GM12878 (cell line): Measurements from ENCODE around the gene MZT2A. TPM values are rescaled to one million over a fixed set of nuclear protein-coding genes. Genes with fewer than 3 reads are reported as not detected.
A peak's percentile ranks its signal among the peaks of the same experiment; 100 is the strongest.
"Not testable (repeated sequence)": the region's sequence is repeated elsewhere in the genome, so short reads cannot be mapped to it uniquely, and the experiment has no call there.

Source experiments
- ATAC-seq: fragments of 200-7000 bp; cut with Tn5 transposase; 3 replicates; pipeline ENCODE4 v1.9.1; 2020; ENCODE audit warnings: mild to moderate bottlenecking, moderate library complexity
- BruUV-seq: library from RNA; stranded (reverse); fragments of 400-500 nt; replicated peaks from 2 replicates; lab custom pipeline; 2021; lab: Mats Ljungman, UMichigan
- CTCF ChIA-PET: fragments of 300-600 bp; sonication (Branson Sonifier 250); formaldehyde crosslinking; extraction: SDS; loops from one replicate; lab custom pipeline; 2021; ENCODE audit warnings: inconsistent platforms; lab: Yijun Ruan, JAX
- POLR2A ChIA-PET: fragments of 350-600 bp; formaldehyde crosslinking; extraction: SDS; loops from one replicate; lab custom pipeline; 2021; ENCODE audit warnings: inconsistent platforms; lab: Charles Lee
- RAD21 ChIA-PET: fragments of 300-600 bp; sonication (Branson Sonifier 250); formaldehyde crosslinking; loops from one replicate; lab custom pipeline; 2023; ENCODE audit warnings: antibody characterized with exemption; ENCODE audit not compliant: unreplicated experiment; lab: Charles Lee
- SMC1A ChIA-PET: fragments of 300-600 bp; sonication (Branson Sonifier 250); formaldehyde crosslinking; loops from one replicate; lab custom pipeline; 2023; ENCODE audit not compliant: unreplicated experiment, uncharacterized antibody; lab: Charles Lee
- DNase-seq: peaks from one replicate; pipeline ENCODE4 v3.0.0-alpha.2; 2011; ENCODE audit warnings: low read depth, low spot score
- FAIRE-seq: peaks from 3 replicates; lab custom pipeline; 2011; peaks lifted over from hg19 to GRCh38; lab: Jason Lieb, UNC
- H2AFZ ChIP-seq: 2 replicates; pipeline ENCODE4 v1.6.0; 2011; ENCODE audit warnings: low read depth, low read length, control low read depth; ENCODE audit not compliant: control insufficient read depth
- H3K27ac ChIP-seq: 2 replicates; pipeline ENCODE4 v1.5.1; 2011; ENCODE audit warnings: control low read depth; ENCODE audit not compliant: control insufficient read depth, insufficient read depth
- H3K27me3 ChIP-seq, 2 experiments: replicated peaks in 1 of 2; 2 replicates each; pipeline versions ENCODE4 v1.6.0 to v1.6.1; 2011; ENCODE audit warnings: low read length in 1 of 2; ENCODE audit not compliant: control insufficient read depth in 2 of 2, insufficient read depth in 2 of 2
- H3K36me3 ChIP-seq, 2 experiments: 2 replicates each; pipeline ENCODE4 v1.5.1; 2011; ENCODE audit warnings: low read length in 1 of 2; ENCODE audit not compliant: control insufficient read depth in 2 of 2, insufficient read depth in 2 of 2
- H3K4me1 ChIP-seq: 2 replicates; pipeline ENCODE4 v1.6.1; 2011; ENCODE audit warnings: mild to moderate bottlenecking, low read length, moderate library complexity, mixed read lengths; ENCODE audit not compliant: control insufficient read depth, insufficient read depth
- H3K4me2 ChIP-seq: 2 replicates; pipeline ENCODE4 v1.6.0; 2011; ENCODE audit warnings: control low read depth; ENCODE audit not compliant: control insufficient read depth, insufficient read depth
- H3K4me3 ChIP-seq: fragments of 200-600 bp; sonication (generic); 2 replicates; pipeline ENCODE4 v1.5.1; 2016
- H3K79me2 ChIP-seq: 2 replicates; pipeline ENCODE4 v1.6.0; 2011; ENCODE audit warnings: low read length; ENCODE audit not compliant: control insufficient read depth, insufficient read depth
- H3K9ac ChIP-seq: 2 replicates; pipeline ENCODE4 v1.8.0; 2011; ENCODE audit warnings: low read length, control low read depth, mixed read lengths; ENCODE audit not compliant: control insufficient read depth, insufficient read depth
- H3K9me3 ChIP-seq: replicated peaks from 3 replicates; pipeline ENCODE4 v1.5.1; 2011; ENCODE audit warnings: mild to moderate bottlenecking, low read length; ENCODE audit not compliant: control insufficient read depth, insufficient read depth
- H4K20me1 ChIP-seq: 2 replicates; pipeline ENCODE4 v1.6.0; 2011; ENCODE audit not compliant: control insufficient read depth, insufficient read depth
- ATF2 ChIP-seq: IDR thresholded peaks from 2 replicates; pipeline ENCODE4 v1.6.1; 2012; ENCODE audit warnings: low read length, inconsistent platforms
- CBFB ChIP-seq: IDR thresholded peaks from 2 replicates; pipeline ENCODE4 v1.6.1; 2016; ENCODE audit warnings: antibody characterized with exemption, low read depth
- CREB1 ChIP-seq: IDR thresholded peaks from 2 replicates; pipeline ENCODE4 v1.6.1; 2012; ENCODE audit warnings: low read depth, mild to moderate bottlenecking, inconsistent platforms
- CREM ChIP-seq: IDR thresholded peaks from 2 replicates; pipeline ENCODE4 v1.6.1; 2014; ENCODE audit warnings: antibody characterized with exemption, low read depth
- EED ChIP-seq: sonication (generic); IDR thresholded peaks from 2 replicates; pipeline ENCODE4 v1.6.1; 2016; ENCODE audit warnings: antibody characterized with exemption, low read depth
- IKZF2 ChIP-seq, 2 experiments: fragments of 450-650 bp; IDR thresholded peaks; 2 replicates each; pipeline ENCODE4 v1.6.1; 2017; ENCODE audit warnings: mild to moderate bottlenecking in 2 of 2, moderate library complexity in 2 of 2
- MEF2B ChIP-seq: fragments of 450-650 bp; IDR thresholded peaks from 2 replicates; pipeline ENCODE4 v1.6.1; 2018; ENCODE audit warnings: mild to moderate bottlenecking, moderate library complexity; ENCODE audit not compliant: partially characterized antibody, poor library complexity, severe bottlenecking
- MLLT1 ChIP-seq: fragments of 450-650 bp; IDR thresholded peaks from 2 replicates; pipeline ENCODE4 v1.6.1; 2016; ENCODE audit warnings: mild to moderate bottlenecking
- RELB ChIP-seq: fragments of 450-650 bp; IDR thresholded peaks from 2 replicates; pipeline ENCODE4 v1.6.1; 2017; ENCODE audit warnings: low read depth, mild to moderate bottlenecking, moderate library complexity
- RUNX3 ChIP-seq: IDR thresholded peaks from 2 replicates; pipeline ENCODE4 v1.6.1; 2012; ENCODE audit warnings: low read length, inconsistent platforms
- SPI1 ChIP-seq: IDR thresholded peaks from 2 replicates; pipeline ENCODE4 v1.6.1; 2011; ENCODE audit warnings: low read depth, mild to moderate bottlenecking, low read length, moderate library complexity, borderline replicate concordance; ENCODE audit not compliant: insufficient read depth
- ZNF384 ChIP-seq: IDR thresholded peaks from 2 replicates; pipeline ENCODE4 v1.6.1; 2012; ENCODE audit warnings: low read depth, mild to moderate bottlenecking, low read length, improper control_type of control experiment, borderline replicate concordance
- WGBS: methylation state at CpG from one replicate; pipeline ENCODE4 v1.1.6; 2016; ENCODE audit warnings: low lambda C conversion rate; ENCODE audit not compliant: insufficient replicate concordance, insufficient coverage; ENCODE audit errors: missing lambda C conversion rate; 5-methylcytosine and 5-hydroxymethylcytosine counted together
- in situ Hi-C: fragments of 300-500 bp; cut with MboI; formaldehyde crosslinking; loops from 9 replicates; pipeline ENCODE4 v1.14.3; 2018; ENCODE audit warnings: mixed read lengths
- intact Hi-C: fragments of 100-400 bp; cut with micrococcal nuclease; formaldehyde crosslinking; loops from one replicate; pipeline ENCODE4 v1.14.2; 2022; ENCODE audit not compliant: unreplicated experiment
- polyA plus RNA-seq, 11 experiments: library from polyadenylated mRNA; depleted of rRNA in 4 of 11; unstranded in 6 of 11; stranded (reverse) in 5 of 11; fragments of >200 nt; fragmentation: Nextera tagmentation in 4 of 11; fragmentation: Illumina TruSeq in 1 of 11; extraction: Ambion mirVana in 4 of 11; extraction: Trizol in 1 of 11; gene quantifications; 1 replicate in 1 of 11; 2 replicates in 10 of 11; pipeline versions ENCODE4 v1.2.1 to v1.2.3, GENCODE V29; 2011 to 2016; ENCODE audit warnings: inconsistent platforms in 2 of 11, missing spikeins in 2 of 11, low read depth in 1 of 11
- total RNA-seq, 4 experiments: library from RNA; depleted of rRNA in 3 of 4; stranded (reverse); fragments of >200 nt in 3 of 4; fragmentation: Illumina TruSeq in 1 of 4; extraction: Trizol in 1 of 4; gene quantifications; 2 replicates each; pipeline versions ENCODE4 v1.2.1 to v1.2.3, GENCODE V29; 2013 to 2021

Gene MZT2A
- total and polyA plus RNA-seq, 10 of the 15 experiments (the other 5 are each of a cell fraction or from before 2014, with no cell fraction given) = 6.3 to 325 (median 151) TPM

GRCh38 chr2:131514408-131515166, 22.4 kb upstream of the MZT2A start:
- DNase-seq = peak; percentile 19
- H3K9me3 ChIP-seq, H4K20me1 ChIP-seq, intact Hi-C loops, in situ Hi-C loops, RAD21 ChIA-PET, BruUV-seq, H3K79me2 ChIP-seq, H2AFZ ChIP-seq, H3K4me2 ChIP-seq, H3K4me3 ChIP-seq, H3K9ac ChIP-seq: not testable (repeated sequence)
- ChIA-PET CTCF (interaction anchor here (1.8 kb wide), 1 partner anchor 101 kb away, joined by 5 read pairs; no protein-coding TSS in a partner anchor), SMC1A (interaction anchor here (1.3 to 1.4 kb wide), 2 partner anchors 21 to 158 kb away, joined by 3 read pairs; no protein-coding TSS in a partner anchor)
- FAIRE-seq = peak; percentile 75
- Histone ChIP-seq H3K27ac (peak overlapping the region; percentile 52), H3K4me1 (peaks cover 16% of the 10 kb centered on the region)
- 29% methylated on average over 15 of the region's 15 CpGs for WGBS
- TF ChIP-seq CBFB (peak; percentile 82), CREB1 (0 out of 2 replicates have a peak, but pooled peaks have one; percentile 35), IKZF2 (IDR thresholded peaks at IDR 0.05) (peak in 1 of 2 experiments; percentile 34; a peak in 3 of 4 replicates), EED (peak; percentile 64; the same call in 1 of the 2 replicates), MEF2B (peak; percentile 60), MLLT1 (peak; percentile 64; the same call in 1 of the 2 replicates), CREM (peak; percentile 37; the same call in 1 of the 2 replicates), SPI1 (peak; percentile 73; the same call in 1 of the 2 replicates), RELB (peak; percentile 62), RUNX3 (peak; percentile 88), ATF2 (peak; percentile 44), ZNF384 (peak; percentile 72; the same call in 1 of the 2 replicates)
- TF ChIP-seq, all 136 proteins: peak for 12; not testable (repeated sequence) for 124
- peaks cover 0 to 19% of the 10 kb centered on the region in 2 experiments; a peak in 3 of 4 replicates for H3K36me3 ChIP-seq
- POLR2A ChIA-PET, H3K27me3 ChIP-seq: not testable (repeated sequence)
- ATAC-seq = peak; percentile 81
